Epithelial cell of esophagus (primary cell): ENCODE measurements around the gene SPEM1.

Source experiments
- DNase-seq: peaks from one replicate; pipeline ENCODE4 v3.0.0; 2010; ENCODE audit warnings: low read depth
- H3K4me3 ChIP-seq: 2 replicates; pipeline ENCODE4 v1.5.1; 2011; ENCODE audit warnings: mild to moderate bottlenecking, low read length, control low read depth
- TF ChIP-seq, protein P1 (sequence below): IDR thresholded peaks from 2 replicates; pipeline ENCODE4 v1.5.1; 2011; ENCODE audit warnings: low read depth, mild to moderate bottlenecking, low read length, control low read depth, inconsistent platforms; ENCODE audit not compliant: insufficient read depth; ENCODE audit errors: missing control alignments

The SPEM1 gene

DNA sequence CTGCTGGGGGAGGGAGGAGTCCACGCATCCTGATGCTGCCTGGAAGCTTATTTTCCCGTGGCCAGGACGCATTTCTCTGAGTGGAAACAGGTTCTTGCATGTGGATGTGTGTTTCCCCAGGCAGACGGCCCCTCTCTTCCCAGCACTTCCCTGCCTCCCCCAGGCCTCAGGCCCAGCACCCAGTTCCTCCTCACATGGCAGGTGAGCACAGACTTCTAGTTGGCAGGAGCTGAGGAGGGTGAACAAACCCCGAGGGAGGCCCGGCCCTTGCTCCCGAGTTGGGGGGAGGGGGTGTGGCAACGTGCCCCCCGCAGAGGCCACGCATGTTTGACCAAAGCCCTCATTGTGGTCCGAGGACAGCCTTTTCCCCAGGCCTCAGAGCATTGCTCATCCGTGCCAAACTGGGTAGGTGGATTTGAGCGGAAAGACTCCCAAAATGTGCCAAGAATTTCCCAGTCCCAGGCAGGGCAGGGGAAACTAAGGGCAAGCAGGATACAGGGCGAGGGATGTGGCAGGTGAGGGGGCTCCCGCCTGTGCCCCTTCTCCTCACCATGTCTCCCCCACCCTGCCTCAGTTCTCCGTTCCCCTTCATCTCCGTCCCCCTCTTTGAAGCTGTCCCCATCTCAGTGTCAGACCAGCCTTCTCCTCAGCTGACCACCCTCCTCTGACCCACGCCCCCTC, 1.5 kb upstream of the SPEM1 start:
- no peak overlapping the region for H3K4me3 ChIP-seq
- no peak for DNase-seq
- TF ChIP-seq, protein P1, sequence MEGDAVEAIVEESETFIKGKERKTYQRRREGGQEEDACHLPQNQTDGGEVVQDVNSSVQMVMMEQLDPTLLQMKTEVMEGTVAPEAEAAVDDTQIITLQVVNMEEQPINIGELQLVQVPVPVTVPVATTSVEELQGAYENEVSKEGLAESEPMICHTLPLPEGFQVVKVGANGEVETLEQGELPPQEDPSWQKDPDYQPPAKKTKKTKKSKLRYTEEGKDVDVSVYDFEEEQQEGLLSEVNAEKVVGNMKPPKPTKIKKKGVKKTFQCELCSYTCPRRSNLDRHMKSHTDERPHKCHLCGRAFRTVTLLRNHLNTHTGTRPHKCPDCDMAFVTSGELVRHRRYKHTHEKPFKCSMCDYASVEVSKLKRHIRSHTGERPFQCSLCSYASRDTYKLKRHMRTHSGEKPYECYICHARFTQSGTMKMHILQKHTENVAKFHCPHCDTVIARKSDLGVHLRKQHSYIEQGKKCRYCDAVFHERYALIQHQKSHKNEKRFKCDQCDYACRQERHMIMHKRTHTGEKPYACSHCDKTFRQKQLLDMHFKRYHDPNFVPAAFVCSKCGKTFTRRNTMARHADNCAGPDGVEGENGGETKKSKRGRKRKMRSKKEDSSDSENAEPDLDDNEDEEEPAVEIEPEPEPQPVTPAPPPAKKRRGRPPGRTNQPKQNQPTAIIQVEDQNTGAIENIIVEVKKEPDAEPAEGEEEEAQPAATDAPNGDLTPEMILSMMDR, result no peak

DNA sequence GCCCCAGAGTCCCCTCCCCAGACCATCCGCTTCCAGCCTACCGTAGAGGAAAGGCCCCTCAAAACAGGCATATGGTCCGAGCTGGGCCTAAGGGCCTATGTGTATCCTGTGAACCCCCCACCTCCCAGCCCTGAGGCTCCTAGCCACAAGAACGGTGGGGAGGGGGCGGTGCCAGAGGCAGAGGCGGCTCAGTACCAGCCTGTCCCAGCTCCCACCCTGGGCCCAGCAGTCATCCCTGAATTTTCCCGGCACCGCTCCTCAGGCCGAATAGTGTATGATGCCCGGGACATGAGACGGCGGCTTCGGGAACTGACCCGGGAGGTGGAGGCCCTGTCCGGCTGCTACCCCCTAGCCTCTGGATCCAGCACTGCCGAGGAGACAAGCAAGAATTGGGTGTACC, 1.1 kb downstream of the SPEM1 start:
- no peak overlapping the region for H3K4me3 ChIP-seq
- TF ChIP-seq, protein P1, result no peak
- DNase-seq, result no peak

DNA sequence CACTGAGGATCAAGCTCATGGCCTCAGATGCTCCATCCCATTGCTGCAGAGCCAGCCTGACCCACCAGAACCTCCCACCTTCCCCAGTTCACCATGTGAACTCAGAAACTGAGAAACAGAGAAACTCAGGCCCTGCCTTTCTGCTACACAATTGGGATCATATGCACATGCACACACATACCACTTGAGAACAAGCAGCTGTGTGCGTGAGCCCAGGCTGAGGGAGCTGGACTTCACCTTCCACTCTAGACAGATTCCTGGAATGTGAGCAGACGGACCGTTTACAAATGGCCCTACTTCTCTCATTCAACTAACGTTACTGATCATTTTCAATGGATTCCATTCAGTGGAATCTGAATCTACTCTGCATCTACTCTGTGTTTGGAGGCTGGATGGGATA, 3.6 kb downstream of the SPEM1 start:
- H3K4me3 ChIP-seq, result no peak overlapping the region
- no peak for DNase-seq
- TF ChIP-seq, protein P1, result no peak

DNA sequence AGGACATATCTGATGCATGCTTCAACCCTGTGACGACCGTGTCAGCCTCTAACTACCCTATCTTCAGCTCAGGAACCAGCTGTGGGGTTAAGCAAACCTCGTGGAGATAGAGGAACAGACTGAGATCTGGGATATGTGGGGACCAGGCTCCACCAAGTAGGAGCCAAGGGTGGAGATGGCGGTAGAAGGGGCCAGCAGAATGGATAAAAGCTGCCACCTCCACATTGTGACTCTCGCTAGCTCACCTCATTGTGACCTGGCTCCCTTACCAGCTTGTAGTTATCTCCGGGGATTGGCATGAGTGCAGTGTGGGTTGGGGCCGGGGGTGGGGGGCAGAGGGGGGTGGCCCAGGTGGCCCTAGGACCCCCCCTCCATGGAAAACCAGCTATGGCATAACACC, 5.2 kb downstream of the SPEM1 start, which contains the start of gene SPEM2:
Gene SPEM2 (plus strand): TSS at position 301 of the 400 bp plus-strand sequence. CDS start 73 bp downstream, at position 374.
- DNase-seq, result no peak
- H3K4me3 ChIP-seq, result no peak within 1 kb of the TSS
- TF ChIP-seq, protein P1, result no peak

DNA sequence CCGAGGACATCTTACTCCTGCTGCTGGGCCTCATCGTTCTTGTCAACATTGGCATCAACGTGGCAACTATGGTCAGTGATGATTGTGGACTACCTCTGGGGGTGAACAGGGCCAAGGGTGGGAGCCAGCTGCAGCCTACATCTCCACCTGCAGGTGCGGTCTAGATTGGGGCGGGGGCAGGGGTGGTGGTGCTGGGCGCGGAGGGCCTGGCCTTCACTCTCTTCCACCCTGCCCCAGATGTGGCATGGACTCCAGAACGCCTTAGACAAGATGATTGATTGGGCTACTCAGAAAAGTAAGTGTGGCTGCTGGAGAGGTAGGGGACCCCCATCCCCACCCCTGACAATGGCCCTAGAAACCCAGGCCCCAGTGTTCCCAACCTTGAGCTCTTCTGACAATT, 5.6 kb downstream of the SPEM1 start:
- H3K4me3 ChIP-seq, result no peak overlapping the region
- TF ChIP-seq, protein P1, result no peak
- no peak for DNase-seq

DNA sequence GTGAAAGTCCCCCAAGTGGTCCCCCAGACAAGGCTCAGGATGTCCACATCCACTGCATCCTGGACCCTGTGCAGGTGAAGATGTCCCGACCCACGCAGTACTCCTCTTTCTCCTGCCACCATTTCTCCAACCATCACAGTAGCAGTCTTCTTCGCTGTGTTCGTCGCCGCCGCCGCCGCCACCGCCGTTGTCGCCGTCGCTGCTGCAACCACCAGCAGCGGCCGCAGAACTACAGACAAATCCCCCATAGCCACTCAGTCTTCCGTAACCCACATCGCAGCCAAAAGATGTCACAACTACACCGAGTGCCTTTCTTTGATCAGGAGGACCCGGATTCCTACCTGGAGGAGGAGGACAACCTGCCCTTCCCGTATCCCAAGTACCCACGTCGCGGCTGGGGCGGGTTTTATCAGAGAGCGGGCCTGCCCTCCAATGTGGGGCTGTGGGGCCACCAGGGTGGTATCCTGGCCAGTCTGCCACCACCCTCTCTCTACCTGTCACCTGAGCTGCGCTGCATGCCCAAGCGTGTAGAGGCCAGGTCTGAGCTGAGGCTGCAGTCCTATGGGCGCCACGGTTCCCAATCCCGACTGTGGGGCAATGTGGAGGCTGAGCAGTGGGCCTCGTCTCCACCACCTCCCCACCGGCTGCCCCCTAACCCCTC, 6.2 kb downstream of the SPEM1 start:
- no peak overlapping the region for H3K4me3 ChIP-seq
- no peak for DNase-seq
- TF ChIP-seq, protein P1, result no peak

DNA sequence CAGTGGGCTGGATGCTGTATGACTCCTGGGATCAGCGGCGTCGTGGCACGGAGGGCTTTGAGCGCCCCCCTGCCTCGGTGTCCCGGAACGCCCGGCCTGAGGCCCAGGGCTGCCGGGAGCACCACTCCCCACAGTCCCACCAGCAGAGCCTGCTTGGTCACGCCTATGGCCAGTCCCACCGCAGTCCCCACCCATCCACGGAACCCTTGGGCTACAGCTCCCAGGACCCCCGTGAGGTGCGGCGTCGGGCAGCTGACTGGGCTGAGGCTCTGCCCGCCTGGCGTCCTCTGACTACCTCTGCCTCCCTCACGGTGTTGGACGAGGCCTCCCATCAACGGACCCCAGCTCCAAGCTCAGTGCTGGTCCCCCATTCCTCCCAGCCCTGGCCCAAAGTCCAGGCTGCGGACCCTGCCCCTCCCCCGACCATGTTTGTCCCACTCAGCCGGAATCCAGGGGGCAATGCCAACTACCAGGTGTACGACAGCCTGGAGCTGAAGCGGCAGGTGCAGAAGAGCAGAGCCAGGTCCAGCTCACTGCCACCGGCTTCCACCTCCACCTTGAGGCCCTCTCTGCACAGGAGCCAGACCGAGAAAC, 6.9 kb downstream of the SPEM1 start:
- no peak for DNase-seq
- TF ChIP-seq, protein P1, result no peak
- no peak overlapping the region for H3K4me3 ChIP-seq
